SU-DHL-6 (cell line): ENCODE data around the gene POLR3GL.

ENCODE experiments used
- H2AFZ ChIP-seq: fragments of 200-600 bp; sonication (generic); 2 replicates; pipeline ENCODE4 v1.6.1; 2014; ENCODE audit warnings: low read depth, mild to moderate bottlenecking, moderate library complexity, mixed read lengths, antibody characterized with exemption, low read length; ENCODE audit not compliant: severe bottlenecking
- H3F3A ChIP-seq: fragments of 200-600 bp; shearing (Covaris generic); 2 replicates; pipeline ENCODE4 v1.6.0; 2016; ENCODE audit warnings: antibody characterized with exemption, mild to moderate bottlenecking; ENCODE audit not compliant: insufficient read depth
- H3K27ac ChIP-seq: fragments of 200-600 bp; sonication (generic); 2 replicates; pipeline ENCODE4 v1.5.1; 2016; ENCODE audit warnings: low read depth, mild to moderate bottlenecking, low read length, moderate library complexity, mixed read lengths
- H3K27me3 ChIP-seq: fragments of 200-600 bp; sonication (generic), shearing (Covaris generic); 2 replicates; pipeline ENCODE4 v1.6.0; 2014; ENCODE audit warnings: mild to moderate bottlenecking, low read length
- H3K36me3 ChIP-seq: fragments of 200-600 bp; sonication (generic); 2 replicates; pipeline ENCODE4 v1.6.1; 2014; ENCODE audit warnings: mild to moderate bottlenecking, low read length, mixed read lengths
- H3K4me2 ChIP-seq: fragments of 300-600, 200-600 bp; shearing (Covaris generic), sonication (generic); 2 replicates; pipeline ENCODE4 v1.6.0; 2014; ENCODE audit warnings: low read length, low read depth, mild to moderate bottlenecking; ENCODE audit not compliant: poor library complexity, severe bottlenecking
- H3K4me3 ChIP-seq: fragments of 200-600 bp; sonication (generic); 2 replicates; pipeline ENCODE4 v1.5.1; 2014; ENCODE audit warnings: antibody characterized with exemption, low read length, mild to moderate bottlenecking, mixed read lengths; ENCODE audit not compliant: insufficient read depth, poor library complexity, severe bottlenecking
- H3K79me2 ChIP-seq: fragments of 200-600 bp; sonication (generic); 2 replicates; pipeline ENCODE4 v1.6.1; 2014; ENCODE audit warnings: mild to moderate bottlenecking, low read length, moderate library complexity; ENCODE audit not compliant: insufficient read depth
- H3K9ac ChIP-seq: fragments of 200-600 bp; sonication (generic); 2 replicates; pipeline ENCODE4 v1.7.0; 2014; ENCODE audit warnings: mild to moderate bottlenecking, low read length
- H3K9me2 ChIP-seq: fragments of 200-600 bp; sonication (generic); replicated peaks from 2 replicates; pipeline ENCODE4 v1.6.1; 2014; ENCODE audit warnings: low read length; ENCODE audit not compliant: insufficient read depth
- H3K9me3 ChIP-seq: fragments of 200-600 bp; sonication (generic); 2 replicates; pipeline ENCODE4 v1.6.1; 2014; ENCODE audit warnings: low read length, mixed read lengths; ENCODE audit not compliant: insufficient read depth
- H4K20me1 ChIP-seq: fragments of 200-600 bp; sonication (generic); 2 replicates; pipeline ENCODE4 v1.6.1; 2014; ENCODE audit warnings: low read depth, mild to moderate bottlenecking, antibody characterized with exemption, low read length, moderate library complexity, mixed read lengths
- CTCF ChIP-seq: fragments of 200-600 bp; sonication (generic); IDR thresholded peaks from one replicate; pipeline ENCODE4 v1.5.1; 2017; ENCODE audit warnings: antibody characterized with exemption, mild to moderate bottlenecking, low read length, moderate library complexity; ENCODE audit not compliant: insufficient read depth, poor library complexity, severe bottlenecking
- EZH2phosphoT487 ChIP-seq: fragments of 200-600 bp; sonication (generic), shearing (Covaris generic); conservative IDR thresholded peaks from 2 replicates; pipeline ENCODE4 v1.6.1; 2018; ENCODE audit warnings: mild to moderate bottlenecking, antibody characterized with exemption, low read length, moderate library complexity, mixed read lengths

POLR3GL gene

DNA sequence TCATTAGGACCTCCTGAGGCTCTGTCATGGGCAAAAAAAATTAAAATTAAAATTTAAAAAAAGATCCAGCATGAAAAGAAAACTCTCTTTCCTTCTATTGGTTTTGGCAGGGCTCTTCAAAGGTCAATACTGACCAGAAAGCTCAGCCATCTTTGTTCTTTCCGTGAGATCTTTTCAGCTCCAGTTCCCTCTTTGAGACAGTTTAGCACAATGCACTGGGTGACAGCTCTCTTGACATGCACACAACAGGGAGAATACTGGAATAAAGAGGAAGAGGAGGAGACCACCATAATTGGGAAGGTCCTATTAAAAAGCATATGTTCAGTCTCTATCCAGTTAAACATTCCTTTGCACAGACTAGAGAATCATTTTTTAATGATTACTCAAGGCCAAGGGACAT is 13.0 kb upstream of the POLR3GL start:
- Histone ChIP-seq H3K9me3 (no peaks in the 10 kb centered on the region), H3K79me2 (no peaks in the 10 kb centered on the region), H3K4me2 (no peak overlapping the region), H3K27ac (no peak overlapping the region), H2AFZ (no peak overlapping the region), H3K27me3 (no peaks in the 10 kb centered on the region), H3K4me3 (no peak overlapping the region), H3K9me2 (no peaks in the 10 kb centered on the region), H3F3A (peaks cover 5% of the 10 kb centered on the region; the same call in 1 of the 2 replicates), H3K36me3 (no peaks in the 10 kb centered on the region), H3K9ac (no peak overlapping the region), H4K20me1 (no peaks in the 10 kb centered on the region)
- TF ChIP-seq EZH2phosphoT487 = no peak
- TF ChIP-seq CTCF = no peak

- no peaks in the 10 kb centered on the region for H3K79me2 ChIP-seq
- TF ChIP-seq EZH2phosphoT487 = no peak
- TF ChIP-seq CTCF = no peak
- H3K4me2 ChIP-seq = no peak overlapping the region
Observed at GRCh38 chr1:145952903-145953302, 11.6 kb upstream of the POLR3GL start.

DNA sequence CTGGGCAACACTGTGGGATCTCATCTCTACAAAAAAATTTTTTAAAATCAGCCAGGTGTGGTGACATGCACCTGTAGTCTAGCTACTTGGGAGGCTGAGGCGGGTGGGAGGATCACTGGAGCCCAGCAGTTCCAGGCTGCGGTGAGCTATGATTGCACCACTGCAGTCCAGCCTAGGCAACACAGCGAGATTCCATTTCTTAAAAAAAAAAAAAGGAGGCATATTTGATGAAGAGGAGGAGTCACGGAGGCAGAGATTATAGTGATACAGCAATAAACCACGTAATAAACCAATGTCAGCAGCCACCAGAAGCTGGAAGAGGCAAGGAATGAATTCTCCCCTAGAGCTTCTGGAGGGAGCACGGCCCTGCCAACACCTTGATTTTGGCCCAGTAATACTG is 10.6 kb upstream of the POLR3GL start:
- no peak overlapping the region for H3K9ac ChIP-seq
- no peak overlapping the region for H3K4me2 ChIP-seq
- H3K27me3 ChIP-seq = no peaks in the 10 kb centered on the region
- no peaks in the 10 kb centered on the region for H3K36me3 ChIP-seq
- no peaks in the 10 kb centered on the region for H3K9me3 ChIP-seq
- peaks cover 15% of the 10 kb centered on the region; the same call in 1 of the 2 replicates for H3F3A ChIP-seq
- no peaks in the 10 kb centered on the region for H3K79me2 ChIP-seq
- no peak overlapping the region for H3K27ac ChIP-seq
- no peaks in the 10 kb centered on the region for H3K9me2 ChIP-seq
- H4K20me1 ChIP-seq = no peaks in the 10 kb centered on the region
- TF ChIP-seq EZH2phosphoT487 = no peak
- no peak for TF ChIP-seq CTCF
- no peak overlapping the region for H2AFZ ChIP-seq
- H3K4me3 ChIP-seq = no peak overlapping the region

More at GRCh38 chr1:145952903-145953302, 11.6 kb upstream of the POLR3GL start:
- no peak overlapping the region for H3K4me3 ChIP-seq
- no peak overlapping the region for H3K9ac ChIP-seq
- peaks cover 13% of the 10 kb centered on the region; the same call in 1 of the 2 replicates for H3F3A ChIP-seq
- H3K36me3 ChIP-seq = no peaks in the 10 kb centered on the region
- no peak overlapping the region for H2AFZ ChIP-seq
- no peak overlapping the region for H3K27ac ChIP-seq
- no peaks in the 10 kb centered on the region for H3K27me3 ChIP-seq
- H4K20me1 ChIP-seq = no peaks in the 10 kb centered on the region
- no peaks in the 10 kb centered on the region for H3K9me2 ChIP-seq
- H3K9me3 ChIP-seq = no peaks in the 10 kb centered on the region
